HL-60 (cell line): ENCODE data around the gene SAFB.

Source experiments
- GABPA ChIP-seq: IDR thresholded peaks from 2 replicates; pipeline ENCODE4 v1.6.1; 2012; ENCODE audit warnings: low read depth
- POLR2AphosphoS5 ChIP-seq: IDR thresholded peaks from 2 replicates; pipeline ENCODE4 v1.6.1; 2012; ENCODE audit warnings: low read depth
- TF ChIP-seq, protein P1 (sequence below): IDR thresholded peaks from one replicate; pipeline ENCODE4 v1.5.1; 2011; ENCODE audit warnings: low read length, control low read depth, inconsistent platforms; ENCODE audit not compliant: insufficient read depth
- TF ChIP-seq, protein P2 (sequence below): IDR thresholded peaks from 2 replicates; pipeline ENCODE4 v1.6.1; 2012; ENCODE audit warnings: low read depth; ENCODE audit not compliant: insufficient replicate concordance

DNA sequence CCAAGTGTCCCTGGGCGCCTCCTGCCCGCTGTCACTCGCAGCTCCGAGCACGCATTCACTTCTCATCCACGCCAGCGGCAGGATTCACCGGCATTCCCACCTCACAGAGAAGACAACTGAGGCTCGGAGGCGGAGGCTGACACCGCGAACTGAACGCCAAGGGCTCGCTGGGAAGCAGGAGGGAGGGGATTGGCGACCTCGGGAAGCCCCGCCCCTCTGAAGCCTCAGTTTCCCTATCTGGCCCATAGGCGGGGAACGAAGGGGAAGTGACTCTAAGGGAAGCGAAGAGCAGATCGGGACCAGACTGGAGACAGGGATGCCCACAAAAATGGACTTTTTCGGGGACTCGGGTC, 57.2 kb downstream of the SAFB start:
- TF ChIP-seq, protein P1, sequence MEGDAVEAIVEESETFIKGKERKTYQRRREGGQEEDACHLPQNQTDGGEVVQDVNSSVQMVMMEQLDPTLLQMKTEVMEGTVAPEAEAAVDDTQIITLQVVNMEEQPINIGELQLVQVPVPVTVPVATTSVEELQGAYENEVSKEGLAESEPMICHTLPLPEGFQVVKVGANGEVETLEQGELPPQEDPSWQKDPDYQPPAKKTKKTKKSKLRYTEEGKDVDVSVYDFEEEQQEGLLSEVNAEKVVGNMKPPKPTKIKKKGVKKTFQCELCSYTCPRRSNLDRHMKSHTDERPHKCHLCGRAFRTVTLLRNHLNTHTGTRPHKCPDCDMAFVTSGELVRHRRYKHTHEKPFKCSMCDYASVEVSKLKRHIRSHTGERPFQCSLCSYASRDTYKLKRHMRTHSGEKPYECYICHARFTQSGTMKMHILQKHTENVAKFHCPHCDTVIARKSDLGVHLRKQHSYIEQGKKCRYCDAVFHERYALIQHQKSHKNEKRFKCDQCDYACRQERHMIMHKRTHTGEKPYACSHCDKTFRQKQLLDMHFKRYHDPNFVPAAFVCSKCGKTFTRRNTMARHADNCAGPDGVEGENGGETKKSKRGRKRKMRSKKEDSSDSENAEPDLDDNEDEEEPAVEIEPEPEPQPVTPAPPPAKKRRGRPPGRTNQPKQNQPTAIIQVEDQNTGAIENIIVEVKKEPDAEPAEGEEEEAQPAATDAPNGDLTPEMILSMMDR = no peak
- TF ChIP-seq GABPA = no peak
- no peak for TF ChIP-seq POLR2AphosphoS5
- TF ChIP-seq, protein P2, sequence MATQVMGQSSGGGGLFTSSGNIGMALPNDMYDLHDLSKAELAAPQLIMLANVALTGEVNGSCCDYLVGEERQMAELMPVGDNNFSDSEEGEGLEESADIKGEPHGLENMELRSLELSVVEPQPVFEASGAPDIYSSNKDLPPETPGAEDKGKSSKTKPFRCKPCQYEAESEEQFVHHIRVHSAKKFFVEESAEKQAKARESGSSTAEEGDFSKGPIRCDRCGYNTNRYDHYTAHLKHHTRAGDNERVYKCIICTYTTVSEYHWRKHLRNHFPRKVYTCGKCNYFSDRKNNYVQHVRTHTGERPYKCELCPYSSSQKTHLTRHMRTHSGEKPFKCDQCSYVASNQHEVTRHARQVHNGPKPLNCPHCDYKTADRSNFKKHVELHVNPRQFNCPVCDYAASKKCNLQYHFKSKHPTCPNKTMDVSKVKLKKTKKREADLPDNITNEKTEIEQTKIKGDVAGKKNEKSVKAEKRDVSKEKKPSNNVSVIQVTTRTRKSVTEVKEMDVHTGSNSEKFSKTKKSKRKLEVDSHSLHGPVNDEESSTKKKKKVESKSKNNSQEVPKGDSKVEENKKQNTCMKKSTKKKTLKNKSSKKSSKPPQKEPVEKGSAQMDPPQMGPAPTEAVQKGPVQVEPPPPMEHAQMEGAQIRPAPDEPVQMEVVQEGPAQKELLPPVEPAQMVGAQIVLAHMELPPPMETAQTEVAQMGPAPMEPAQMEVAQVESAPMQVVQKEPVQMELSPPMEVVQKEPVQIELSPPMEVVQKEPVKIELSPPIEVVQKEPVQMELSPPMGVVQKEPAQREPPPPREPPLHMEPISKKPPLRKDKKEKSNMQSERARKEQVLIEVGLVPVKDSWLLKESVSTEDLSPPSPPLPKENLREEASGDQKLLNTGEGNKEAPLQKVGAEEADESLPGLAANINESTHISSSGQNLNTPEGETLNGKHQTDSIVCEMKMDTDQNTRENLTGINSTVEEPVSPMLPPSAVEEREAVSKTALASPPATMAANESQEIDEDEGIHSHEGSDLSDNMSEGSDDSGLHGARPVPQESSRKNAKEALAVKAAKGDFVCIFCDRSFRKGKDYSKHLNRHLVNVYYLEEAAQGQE = no peak
